Fibroblast of skin of right quadriceps (primary cell): ENCODE data around the gene NR2E1.

Source experiments
- DNase-seq: peaks from one replicate; pipeline ENCODE4 v3.0.0-alpha.2; 2013

The NR2E1 gene

GRCh38 chr6:108174371-108175175 lies 8.8 kb downstream of the NR2E1 start:
- peak; percentile 28 for DNase-seq

- DNase-seq = no peak
These were observed 9.4 kb downstream of the NR2E1 start for GRCh38 chr6:108175176-108175591.

- DNase-seq = no peak
These were observed 9.9 kb downstream of the NR2E1 start for GRCh38 chr6:108175592-108176279.

GRCh38 chr6:108176281-108177089 lies 10.7 kb downstream of the NR2E1 start:
- no peak for DNase-seq

- DNase-seq = no peak
These were observed 13.9 kb downstream of the NR2E1 start for GRCh38 chr6:108179741-108180140.

GRCh38 chr6:108180266-108180665 lies 14.4 kb downstream of the NR2E1 start:
- no peak for DNase-seq

- no peak for DNase-seq
These were observed 15.0 kb downstream of the NR2E1 start for GRCh38 chr6:108180776-108181175.

- no peak for DNase-seq
These were observed 20.4 kb downstream of the NR2E1 start for GRCh38 chr6:108186226-108186625.

- no peak for DNase-seq
These were observed 21.7 kb downstream of the NR2E1 start for GRCh38 chr6:108187519-108187918.

- DNase-seq = no peak
These were observed 27.3 kb downstream of the NR2E1 start for GRCh38 chr6:108193131-108193530.

GRCh38 chr6:108193835-108194234 lies 28.0 kb downstream of the NR2E1 start:
- DNase-seq = no peak

- DNase-seq = no peak
These were observed 28.7 kb downstream of the NR2E1 start for GRCh38 chr6:108194503-108194902.

- no peak for DNase-seq
These were observed 29.4 kb downstream of the NR2E1 start for GRCh38 chr6:108195209-108195608.

- DNase-seq = no peak
These were observed 33.1 kb downstream of the NR2E1 start for GRCh38 chr6:108198761-108199498.

- no peak for DNase-seq
These were observed 34.4 kb downstream of the NR2E1 start for GRCh38 chr6:108200186-108200585.

GRCh38 chr6:108200631-108201030 lies 34.8 kb downstream of the NR2E1 start:
- no peak for DNase-seq

- DNase-seq = no peak
These were observed 37.6 kb downstream of the NR2E1 start for GRCh38 chr6:108203189-108204112.

- DNase-seq = no peak
These were observed 41.2 kb downstream of the NR2E1 start for GRCh38 chr6:108207013-108207412.

GRCh38 chr6:108209738-108210137 lies 43.9 kb downstream of the NR2E1 start:
- DNase-seq = no peak

GRCh38 chr6:108210556-108210955 lies 44.7 kb downstream of the NR2E1 start:
- DNase-seq = no peak

GRCh38 chr6:108211671-108212070 lies 45.8 kb downstream of the NR2E1 start:
- DNase-seq = no peak

GRCh38 chr6:108222064-108222463 lies 56.2 kb downstream of the NR2E1 start:
- DNase-seq = no peak
